HEK293 (cell line): Measurements from ENCODE around the gene BIN2.

ENCODE experiments used
- FEZF1 ChIP-seq: fragments of 450-650 bp; formaldehyde crosslinking; IDR thresholded peaks from 2 replicates; pipeline ENCODE4 v1.5.1; 2016; ENCODE audit warnings: missing biosample characterization, missing genetic modification characterization
- GFI1B ChIP-seq: fragments of 450-650 bp; formaldehyde crosslinking; IDR thresholded peaks from 2 replicates; pipeline ENCODE4 v1.5.1; 2016; ENCODE audit warnings: missing biosample characterization, missing genetic modification characterization
- KLF10 ChIP-seq: fragments of 450-650 bp; IDR thresholded peaks from 2 replicates; pipeline ENCODE4 v1.5.1; 2018; ENCODE audit warnings: missing biosample characterization, mild to moderate bottlenecking, missing genetic modification characterization
- KLF8 ChIP-seq: fragments of 450-650 bp; formaldehyde crosslinking; IDR thresholded peaks from 2 replicates; pipeline ENCODE4 v1.5.1; 2016; ENCODE audit warnings: missing biosample characterization, missing genetic modification characterization
- MYNN ChIP-seq: fragments of 450-650 bp; formaldehyde crosslinking; IDR thresholded peaks from 2 replicates; pipeline ENCODE4 v1.5.1; 2016; ENCODE audit warnings: missing biosample characterization, missing genetic modification characterization, borderline replicate concordance
- SP7 ChIP-seq: fragments of 450-650 bp; formaldehyde crosslinking; IDR thresholded peaks from 2 replicates; pipeline ENCODE4 v1.5.1; 2016; ENCODE audit warnings: missing biosample characterization, missing genetic modification characterization
- WT1 ChIP-seq: fragments of 450-650 bp; formaldehyde crosslinking; IDR thresholded peaks from 2 replicates; pipeline ENCODE4 v1.5.1; 2016; ENCODE audit warnings: missing biosample characterization, missing genetic modification characterization
- ZBTB21 ChIP-seq: fragments of 450-650 bp; formaldehyde crosslinking; IDR thresholded peaks from 2 replicates; pipeline ENCODE4 v1.5.1; 2017; ENCODE audit warnings: missing biosample characterization, missing genetic modification characterization
- ZBTB48 ChIP-seq: fragments of 450-650 bp; formaldehyde crosslinking; IDR thresholded peaks from 2 replicates; pipeline ENCODE4 v1.5.1; 2016; ENCODE audit warnings: missing biosample characterization, missing genetic modification characterization
- ZNF175 ChIP-seq: fragments of 450-650 bp; formaldehyde crosslinking; IDR thresholded peaks from 2 replicates; pipeline ENCODE4 v1.5.1; 2016; ENCODE audit warnings: missing biosample characterization, missing genetic modification characterization
- ZNF366 ChIP-seq: fragments of 450-650 bp; formaldehyde crosslinking; conservative IDR thresholded peaks from 2 replicates; pipeline ENCODE4 v1.5.1; 2016; ENCODE audit warnings: missing biosample characterization, missing genetic modification characterization
- ZNF391 ChIP-seq: fragments of 450-650 bp; formaldehyde crosslinking; IDR thresholded peaks from 2 replicates; pipeline ENCODE4 v1.5.1; 2016; ENCODE audit warnings: low read depth, missing biosample characterization, missing genetic modification characterization, borderline replicate concordance
- ZNF433 ChIP-seq: fragments of 450-650 bp; formaldehyde crosslinking; IDR thresholded peaks from 2 replicates; pipeline ENCODE4 v1.5.1; 2016; ENCODE audit warnings: missing biosample characterization, missing genetic modification characterization, low read depth
- ZNF473 ChIP-seq: fragments of 450-650 bp; formaldehyde crosslinking; IDR thresholded peaks from 2 replicates; pipeline ENCODE4 v1.5.1; 2017; ENCODE audit warnings: missing biosample characterization, missing genetic modification characterization
- ZNF549 ChIP-seq: fragments of 450-650 bp; IDR thresholded peaks from 2 replicates; pipeline ENCODE4 v1.5.1; 2018; ENCODE audit warnings: missing biosample characterization, missing genetic modification characterization, mild to moderate bottlenecking, inconsistent platforms, moderate library complexity
- ZNF785 ChIP-seq: fragments of 450-650 bp; formaldehyde crosslinking; IDR thresholded peaks from 2 replicates; pipeline ENCODE4 v1.5.1; 2016; ENCODE audit warnings: missing biosample characterization, missing genetic modification characterization
- ZSCAN23 ChIP-seq: fragments of 450-650 bp; formaldehyde crosslinking; IDR thresholded peaks from 2 replicates; pipeline ENCODE4 v1.5.1; 2016; ENCODE audit warnings: missing biosample characterization, missing genetic modification characterization
- TF ChIP-seq, protein P1 (sequence below): fragments of 450-650 bp; formaldehyde crosslinking; IDR thresholded peaks from 2 replicates; pipeline ENCODE4 v1.5.1; 2016; ENCODE audit warnings: missing biosample characterization, missing genetic modification characterization
- TF ChIP-seq, protein P2 (sequence below): fragments of 450-650 bp; formaldehyde crosslinking; IDR thresholded peaks from 2 replicates; pipeline ENCODE4 v1.5.1; 2016; ENCODE audit warnings: missing biosample characterization, missing genetic modification characterization
- TF ChIP-seq, protein P3 (sequence below): fragments of 450-650 bp; formaldehyde crosslinking; IDR thresholded peaks from 2 replicates; pipeline ENCODE4 v1.5.1; 2016; ENCODE audit warnings: missing biosample characterization, missing genetic modification characterization
- TF ChIP-seq, protein P4 (sequence below): fragments of 450-650 bp; formaldehyde crosslinking; IDR thresholded peaks from 2 replicates; pipeline ENCODE4 v1.5.1; 2017; ENCODE audit warnings: missing biosample characterization, missing genetic modification characterization
- TF ChIP-seq, protein P5 (sequence below): fragments of 450-650 bp; formaldehyde crosslinking; IDR thresholded peaks from 2 replicates; pipeline ENCODE4 v1.5.1; 2016; ENCODE audit warnings: missing biosample characterization, missing genetic modification characterization
- TF ChIP-seq, protein P6 (sequence below): fragments of 450-650 bp; formaldehyde crosslinking; IDR thresholded peaks from 2 replicates; pipeline ENCODE4 v1.5.1; 2016; ENCODE audit warnings: missing biosample characterization, missing genetic modification characterization
- TF ChIP-seq, protein P7 (sequence below): fragments of 450-650 bp; formaldehyde crosslinking; IDR thresholded peaks from 2 replicates; pipeline ENCODE4 v1.5.1; 2016; ENCODE audit warnings: missing biosample characterization, missing genetic modification characterization
- TF ChIP-seq, protein P8 (sequence below): fragments of 450-650 bp; IDR thresholded peaks from 2 replicates; pipeline ENCODE4 v1.5.1; 2018; ENCODE audit warnings: missing biosample characterization, missing genetic modification characterization

BIN2 gene

DNA sequence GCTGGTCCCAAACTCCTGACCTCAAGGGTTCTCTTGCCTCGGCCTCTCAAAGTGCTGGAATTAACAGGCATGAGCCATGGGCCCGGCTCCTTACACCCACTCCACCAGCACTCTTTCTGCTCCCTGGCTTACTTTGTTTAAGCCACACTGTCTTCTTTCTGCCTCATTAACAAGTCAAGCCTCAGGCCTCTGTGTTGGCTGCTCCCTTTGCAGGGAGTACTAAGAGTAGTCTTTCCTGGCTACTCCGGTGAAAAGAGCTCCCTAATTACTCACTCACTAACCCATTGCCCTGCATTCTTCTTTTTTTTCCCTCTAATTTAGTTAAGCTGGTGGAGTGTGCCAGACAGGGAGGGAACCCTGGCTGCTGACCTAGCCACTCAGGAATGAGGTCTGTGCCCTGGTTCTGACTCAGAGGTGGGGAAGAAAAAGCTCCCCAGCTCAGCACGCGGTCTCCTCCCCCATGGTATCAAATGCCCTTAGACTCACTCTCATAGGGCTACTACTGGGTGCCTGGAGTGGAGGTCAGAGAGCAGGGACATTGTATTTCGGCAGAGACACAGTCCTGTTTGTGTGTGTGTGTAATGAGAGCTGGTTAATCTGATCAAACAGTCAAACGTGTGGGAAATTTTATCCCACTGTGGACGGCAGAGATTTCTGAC is 47.5 kb upstream of the BIN2 start (continued):
- TF ChIP-seq, protein P1, sequence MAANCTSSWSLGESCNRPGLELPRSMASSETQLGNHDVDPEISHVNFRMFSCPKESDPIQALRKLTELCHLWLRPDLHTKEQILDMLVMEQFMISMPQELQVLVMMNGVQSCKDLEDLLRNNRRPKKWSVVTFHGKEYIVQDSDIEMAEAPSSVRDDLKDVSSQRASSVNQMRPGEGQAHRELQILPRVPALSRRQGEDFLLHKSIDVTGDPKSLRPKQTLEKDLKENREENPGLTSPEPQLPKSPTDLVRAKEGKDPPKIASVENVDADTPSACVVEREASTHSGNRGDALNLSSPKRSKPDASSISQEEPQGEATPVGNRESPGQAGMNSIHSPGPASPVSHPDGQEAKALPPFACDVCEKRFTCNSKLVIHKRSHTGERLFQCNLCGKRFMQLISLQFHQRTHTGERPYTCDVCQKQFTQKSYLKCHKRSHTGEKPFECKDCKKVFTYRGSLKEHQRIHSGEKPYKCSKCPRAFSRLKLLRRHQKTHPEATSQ (tag by site-specific recombination), result no peak
- TF ChIP-seq, protein P2, sequence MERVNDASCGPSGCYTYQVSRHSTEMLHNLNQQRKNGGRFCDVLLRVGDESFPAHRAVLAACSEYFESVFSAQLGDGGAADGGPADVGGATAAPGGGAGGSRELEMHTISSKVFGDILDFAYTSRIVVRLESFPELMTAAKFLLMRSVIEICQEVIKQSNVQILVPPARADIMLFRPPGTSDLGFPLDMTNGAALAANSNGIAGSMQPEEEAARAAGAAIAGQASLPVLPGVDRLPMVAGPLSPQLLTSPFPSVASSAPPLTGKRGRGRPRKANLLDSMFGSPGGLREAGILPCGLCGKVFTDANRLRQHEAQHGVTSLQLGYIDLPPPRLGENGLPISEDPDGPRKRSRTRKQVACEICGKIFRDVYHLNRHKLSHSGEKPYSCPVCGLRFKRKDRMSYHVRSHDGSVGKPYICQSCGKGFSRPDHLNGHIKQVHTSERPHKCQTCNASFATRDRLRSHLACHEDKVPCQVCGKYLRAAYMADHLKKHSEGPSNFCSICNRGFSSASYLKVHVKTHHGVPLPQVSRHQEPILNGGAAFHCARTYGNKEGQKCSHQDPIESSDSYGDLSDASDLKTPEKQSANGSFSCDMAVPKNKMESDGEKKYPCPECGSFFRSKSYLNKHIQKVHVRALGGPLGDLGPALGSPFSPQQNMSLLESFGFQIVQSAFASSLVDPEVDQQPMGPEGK, result peak; percentile 95
- TF ChIP-seq ZNF785 (tag by site-specific recombination), result no peak
- TF ChIP-seq WT1, result peak; percentile 100
- TF ChIP-seq ZNF366, result peak; percentile 89
- TF ChIP-seq, protein P3, sequence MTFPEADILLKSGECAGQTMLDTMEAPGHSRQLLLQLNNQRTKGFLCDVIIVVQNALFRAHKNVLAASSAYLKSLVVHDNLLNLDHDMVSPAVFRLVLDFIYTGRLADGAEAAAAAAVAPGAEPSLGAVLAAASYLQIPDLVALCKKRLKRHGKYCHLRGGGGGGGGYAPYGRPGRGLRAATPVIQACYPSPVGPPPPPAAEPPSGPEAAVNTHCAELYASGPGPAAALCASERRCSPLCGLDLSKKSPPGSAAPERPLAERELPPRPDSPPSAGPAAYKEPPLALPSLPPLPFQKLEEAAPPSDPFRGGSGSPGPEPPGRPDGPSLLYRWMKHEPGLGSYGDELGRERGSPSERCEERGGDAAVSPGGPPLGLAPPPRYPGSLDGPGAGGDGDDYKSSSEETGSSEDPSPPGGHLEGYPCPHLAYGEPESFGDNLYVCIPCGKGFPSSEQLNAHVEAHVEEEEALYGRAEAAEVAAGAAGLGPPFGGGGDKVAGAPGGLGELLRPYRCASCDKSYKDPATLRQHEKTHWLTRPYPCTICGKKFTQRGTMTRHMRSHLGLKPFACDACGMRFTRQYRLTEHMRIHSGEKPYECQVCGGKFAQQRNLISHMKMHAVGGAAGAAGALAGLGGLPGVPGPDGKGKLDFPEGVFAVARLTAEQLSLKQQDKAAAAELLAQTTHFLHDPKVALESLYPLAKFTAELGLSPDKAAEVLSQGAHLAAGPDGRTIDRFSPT (tag by site-specific recombination), result 0 out of 2 replicates have a peak, but pooled peaks have one; percentile 42
- TF ChIP-seq, protein P4, sequence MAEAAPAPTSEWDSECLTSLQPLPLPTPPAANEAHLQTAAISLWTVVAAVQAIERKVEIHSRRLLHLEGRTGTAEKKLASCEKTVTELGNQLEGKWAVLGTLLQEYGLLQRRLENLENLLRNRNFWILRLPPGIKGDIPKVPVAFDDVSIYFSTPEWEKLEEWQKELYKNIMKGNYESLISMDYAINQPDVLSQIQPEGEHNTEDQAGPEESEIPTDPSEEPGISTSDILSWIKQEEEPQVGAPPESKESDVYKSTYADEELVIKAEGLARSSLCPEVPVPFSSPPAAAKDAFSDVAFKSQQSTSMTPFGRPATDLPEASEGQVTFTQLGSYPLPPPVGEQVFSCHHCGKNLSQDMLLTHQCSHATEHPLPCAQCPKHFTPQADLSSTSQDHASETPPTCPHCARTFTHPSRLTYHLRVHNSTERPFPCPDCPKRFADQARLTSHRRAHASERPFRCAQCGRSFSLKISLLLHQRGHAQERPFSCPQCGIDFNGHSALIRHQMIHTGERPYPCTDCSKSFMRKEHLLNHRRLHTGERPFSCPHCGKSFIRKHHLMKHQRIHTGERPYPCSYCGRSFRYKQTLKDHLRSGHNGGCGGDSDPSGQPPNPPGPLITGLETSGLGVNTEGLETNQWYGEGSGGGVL, result peak; percentile 84
- TF ChIP-seq ZNF391 (tag by site-specific recombination), result peak; percentile 85
- peak; percentile 19; the same call in 1 of the 2 replicates for TF ChIP-seq ZSCAN23 (tag by site-specific recombination)
- peak; percentile 77 for TF ChIP-seq GFI1B (tag by site-specific recombination)
- peak; percentile 60; the same call in 1 of the 2 replicates for TF ChIP-seq ZBTB21
- TF ChIP-seq ZNF433 (tag by site-specific recombination), result no peak
- TF ChIP-seq FEZF1 (tag by site-specific recombination), result peak; percentile 98
- TF ChIP-seq, protein P5, sequence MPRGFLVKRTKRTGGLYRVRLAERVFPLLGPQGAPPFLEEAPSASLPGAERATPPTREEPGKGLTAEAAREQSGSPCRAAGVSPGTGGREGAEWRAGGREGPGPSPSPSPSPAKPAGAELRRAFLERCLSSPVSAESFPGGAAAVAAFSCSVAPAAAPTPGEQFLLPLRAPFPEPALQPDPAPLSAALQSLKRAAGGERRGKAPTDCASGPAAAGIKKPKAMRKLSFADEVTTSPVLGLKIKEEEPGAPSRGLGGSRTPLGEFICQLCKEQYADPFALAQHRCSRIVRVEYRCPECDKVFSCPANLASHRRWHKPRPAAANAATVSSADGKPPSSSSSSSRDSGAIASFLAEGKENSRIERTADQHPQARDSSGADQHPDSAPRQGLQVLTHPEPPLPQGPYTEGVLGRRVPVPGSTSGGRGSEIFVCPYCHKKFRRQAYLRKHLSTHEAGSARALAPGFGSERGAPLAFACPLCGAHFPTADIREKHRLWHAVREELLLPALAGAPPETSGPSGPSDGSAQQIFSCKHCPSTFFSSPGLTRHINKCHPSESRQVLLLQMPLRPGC (tag by site-specific recombination), result peak; percentile 86
- TF ChIP-seq, protein P6, sequence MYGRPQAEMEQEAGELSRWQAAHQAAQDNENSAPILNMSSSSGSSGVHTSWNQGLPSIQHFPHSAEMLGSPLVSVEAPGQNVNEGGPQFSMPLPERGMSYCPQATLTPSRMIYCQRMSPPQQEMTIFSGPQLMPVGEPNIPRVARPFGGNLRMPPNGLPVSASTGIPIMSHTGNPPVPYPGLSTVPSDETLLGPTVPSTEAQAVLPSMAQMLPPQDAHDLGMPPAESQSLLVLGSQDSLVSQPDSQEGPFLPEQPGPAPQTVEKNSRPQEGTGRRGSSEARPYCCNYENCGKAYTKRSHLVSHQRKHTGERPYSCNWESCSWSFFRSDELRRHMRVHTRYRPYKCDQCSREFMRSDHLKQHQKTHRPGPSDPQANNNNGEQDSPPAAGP, result peak; percentile 99
- TF ChIP-seq KLF8 (tag by site-specific recombination), result peak; percentile 78
- TF ChIP-seq MYNN (tag by site-specific recombination), result peak; percentile 21; the same call in 1 of the 2 replicates
- TF ChIP-seq ZNF473 (tag by site-specific recombination), result no peak
- peak; percentile 100 for TF ChIP-seq SP7 (tag by site-specific recombination)
- TF ChIP-seq, protein P7, sequence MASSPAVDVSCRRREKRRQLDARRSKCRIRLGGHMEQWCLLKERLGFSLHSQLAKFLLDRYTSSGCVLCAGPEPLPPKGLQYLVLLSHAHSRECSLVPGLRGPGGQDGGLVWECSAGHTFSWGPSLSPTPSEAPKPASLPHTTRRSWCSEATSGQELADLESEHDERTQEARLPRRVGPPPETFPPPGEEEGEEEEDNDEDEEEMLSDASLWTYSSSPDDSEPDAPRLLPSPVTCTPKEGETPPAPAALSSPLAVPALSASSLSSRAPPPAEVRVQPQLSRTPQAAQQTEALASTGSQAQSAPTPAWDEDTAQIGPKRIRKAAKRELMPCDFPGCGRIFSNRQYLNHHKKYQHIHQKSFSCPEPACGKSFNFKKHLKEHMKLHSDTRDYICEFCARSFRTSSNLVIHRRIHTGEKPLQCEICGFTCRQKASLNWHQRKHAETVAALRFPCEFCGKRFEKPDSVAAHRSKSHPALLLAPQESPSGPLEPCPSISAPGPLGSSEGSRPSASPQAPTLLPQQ, result peak; percentile 69
- TF ChIP-seq KLF10 (tag by site-specific recombination), result peak; percentile 63
- no peak for TF ChIP-seq ZNF175 (tag by site-specific recombination)
- no peak for TF ChIP-seq ZNF549 (tag by site-specific recombination)
- TF ChIP-seq, protein P8, sequence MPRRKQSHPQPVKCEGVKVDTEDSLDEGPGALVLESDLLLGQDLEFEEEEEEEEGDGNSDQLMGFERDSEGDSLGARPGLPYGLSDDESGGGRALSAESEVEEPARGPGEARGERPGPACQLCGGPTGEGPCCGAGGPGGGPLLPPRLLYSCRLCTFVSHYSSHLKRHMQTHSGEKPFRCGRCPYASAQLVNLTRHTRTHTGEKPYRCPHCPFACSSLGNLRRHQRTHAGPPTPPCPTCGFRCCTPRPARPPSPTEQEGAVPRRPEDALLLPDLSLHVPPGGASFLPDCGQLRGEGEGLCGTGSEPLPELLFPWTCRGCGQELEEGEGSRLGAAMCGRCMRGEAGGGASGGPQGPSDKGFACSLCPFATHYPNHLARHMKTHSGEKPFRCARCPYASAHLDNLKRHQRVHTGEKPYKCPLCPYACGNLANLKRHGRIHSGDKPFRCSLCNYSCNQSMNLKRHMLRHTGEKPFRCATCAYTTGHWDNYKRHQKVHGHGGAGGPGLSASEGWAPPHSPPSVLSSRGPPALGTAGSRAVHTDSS (tag by site-specific recombination), result no peak
- TF ChIP-seq ZBTB48 (tag by site-specific recombination), result peak; percentile 92
